Sigmoid colon (tissue), 7 donors: ENCODE measurements around the gene PUS3. TPM values are rescaled to one million over a fixed set of nuclear protein-coding genes. Genes with fewer than 3 reads are reported as not detected.

ENCODE experiments used
- DNase-seq: peaks from one replicate; pipeline ENCODE4 v3.0.0-alpha.2; 2019
- H3K27ac ChIP-seq, 4 donors: fragments of 200-600 bp; sonication (generic); one replicate each; pipeline ENCODE4 v1.5.1; 2016 to 2019; ENCODE audit warnings: mild to moderate bottlenecking in 1 of 4
- H3K27me3 ChIP-seq, 3 donors: fragments of 200-600 bp; sonication (generic); one replicate each; pipeline ENCODE4 v1.5.1; 2019; ENCODE audit warnings: mild to moderate bottlenecking in 1 of 3
- H3K36me3 ChIP-seq, 4 donors: fragments of 200-600 bp; sonication (generic); one replicate each; pipeline ENCODE4 v1.5.1; 2016 to 2019
- H3K4me1 ChIP-seq, 4 donors: fragments of 200-600 bp; sonication (generic); one replicate each; pipeline ENCODE4 v1.5.1; 2017 to 2019
- H3K4me3 ChIP-seq, 4 donors: fragments of 200-600 bp; sonication (generic); one replicate each; pipeline ENCODE4 v1.5.1; 2017 to 2019; ENCODE audit warnings: mild to moderate bottlenecking in 2 of 4, moderate library complexity in 1 of 4
- H3K9me3 ChIP-seq, 4 donors: fragments of 200-600 bp in 3 of 4; sonication (generic) in 3 of 4; one replicate each; pipeline versions ENCODE4 v1.5.1 to v1.6.1; 2013 to 2019
- EP300 ChIP-seq, 4 donors: sonication (generic); formaldehyde crosslinking; IDR thresholded peaks; one replicate each; pipeline ENCODE4 v1.6.1; 2017; ENCODE audit warnings: antibody characterized with exemption in 4 of 4
- POLR2A ChIP-seq, 2 donors: fragments of 450-650 bp; IDR thresholded peaks; one replicate each; pipeline ENCODE4 v1.6.1; 2016; ENCODE audit warnings: antibody characterized with exemption in 2 of 2, mild to moderate bottlenecking in 2 of 2, moderate library complexity in 2 of 2
- POLR2AphosphoS5 ChIP-seq, 4 donors: sonication (generic); formaldehyde crosslinking; IDR thresholded peaks; one replicate each; pipeline ENCODE4 v1.6.1; 2017; ENCODE audit warnings: antibody characterized with exemption in 4 of 4
- WGBS, 2 donors: extraction: QIAGEN DNeasy Blood & Tissue Kit; methylation state at CpG; one replicate each; pipeline ENCODE4 v1.1.7; 2013; 5-methylcytosine and 5-hydroxymethylcytosine counted together
- intact Hi-C: fragments of 100-400 bp; cut with DNase I; formaldehyde crosslinking; loops from one replicate; pipeline ENCODE4 v1.15.1; 2023
- polyA plus RNA-seq, 3 donors: library from polyadenylated mRNA; stranded (reverse); fragments of 200-250 nt; gene quantifications; one replicate each; pipeline ENCODE4 v1.2.3, GENCODE V29; 2013
- total RNA-seq, 4 donors: library from RNA; depleted of rRNA; stranded (reverse); fragments of >200 nt; gene quantifications; one replicate each; pipeline ENCODE4 v1.1.0, GENCODE V29; 2016
- TF ChIP-seq, protein P1 (sequence below), 4 experiments: fragments of 450-650 bp in 3 of 4; fragments of 200-600 bp in 1 of 4; IDR thresholded peaks; one replicate each; pipeline ENCODE4 v1.5.1; 2016 to 2019; ENCODE audit warnings: antibody characterized with exemption in 4 of 4, mild to moderate bottlenecking in 3 of 4, moderate library complexity in 2 of 4
- donor health status: healthy with polysubstance abuse.
- donor health status: Bipolar disorder and iron deficiency.
- donor health status: healthy.

PUS3 gene
- total and polyA plus RNA-seq, 7 donors, result 6.4 to 21.6 (median 9.2) TPM

GRCh38 chr11:125940145-125940544, 37.1 kb upstream of the PUS3 start:
- DNase-seq, result no peak
- H3K27me3 ChIP-seq, result no peaks in the 10 kb centered on the region
- WGBS, 2 donors, result 95 to 97% methylated on average over 4 of the region's 4 CpGs
- intact Hi-C loops, result loop anchor here (5.0 kb wide), 1 partner anchor 252 kb away; no protein-coding TSS in a partner anchor
- no peak overlapping the region for H3K27ac ChIP-seq
- no peaks in the 10 kb centered on the region for H3K9me3 ChIP-seq
- no peaks in the 10 kb centered on the region for H3K36me3 ChIP-seq
- no peak overlapping the region for H3K4me3 ChIP-seq
- no peak for TF ChIP-seq POLR2AphosphoS5 (IDR thresholded peaks at IDR 0.05)
- TF ChIP-seq EP300 (IDR thresholded peaks at IDR 0.05), result no peak
- TF ChIP-seq, protein P1, sequence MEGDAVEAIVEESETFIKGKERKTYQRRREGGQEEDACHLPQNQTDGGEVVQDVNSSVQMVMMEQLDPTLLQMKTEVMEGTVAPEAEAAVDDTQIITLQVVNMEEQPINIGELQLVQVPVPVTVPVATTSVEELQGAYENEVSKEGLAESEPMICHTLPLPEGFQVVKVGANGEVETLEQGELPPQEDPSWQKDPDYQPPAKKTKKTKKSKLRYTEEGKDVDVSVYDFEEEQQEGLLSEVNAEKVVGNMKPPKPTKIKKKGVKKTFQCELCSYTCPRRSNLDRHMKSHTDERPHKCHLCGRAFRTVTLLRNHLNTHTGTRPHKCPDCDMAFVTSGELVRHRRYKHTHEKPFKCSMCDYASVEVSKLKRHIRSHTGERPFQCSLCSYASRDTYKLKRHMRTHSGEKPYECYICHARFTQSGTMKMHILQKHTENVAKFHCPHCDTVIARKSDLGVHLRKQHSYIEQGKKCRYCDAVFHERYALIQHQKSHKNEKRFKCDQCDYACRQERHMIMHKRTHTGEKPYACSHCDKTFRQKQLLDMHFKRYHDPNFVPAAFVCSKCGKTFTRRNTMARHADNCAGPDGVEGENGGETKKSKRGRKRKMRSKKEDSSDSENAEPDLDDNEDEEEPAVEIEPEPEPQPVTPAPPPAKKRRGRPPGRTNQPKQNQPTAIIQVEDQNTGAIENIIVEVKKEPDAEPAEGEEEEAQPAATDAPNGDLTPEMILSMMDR (IDR thresholded peaks at IDR 0.05), result no peak
- no peak for TF ChIP-seq POLR2A (IDR thresholded peaks at IDR 0.05)
- H3K4me1 ChIP-seq, result peaks cover 0 to 22% (median 8%) of the 10 kb centered on the region in 4 donors

DNA sequence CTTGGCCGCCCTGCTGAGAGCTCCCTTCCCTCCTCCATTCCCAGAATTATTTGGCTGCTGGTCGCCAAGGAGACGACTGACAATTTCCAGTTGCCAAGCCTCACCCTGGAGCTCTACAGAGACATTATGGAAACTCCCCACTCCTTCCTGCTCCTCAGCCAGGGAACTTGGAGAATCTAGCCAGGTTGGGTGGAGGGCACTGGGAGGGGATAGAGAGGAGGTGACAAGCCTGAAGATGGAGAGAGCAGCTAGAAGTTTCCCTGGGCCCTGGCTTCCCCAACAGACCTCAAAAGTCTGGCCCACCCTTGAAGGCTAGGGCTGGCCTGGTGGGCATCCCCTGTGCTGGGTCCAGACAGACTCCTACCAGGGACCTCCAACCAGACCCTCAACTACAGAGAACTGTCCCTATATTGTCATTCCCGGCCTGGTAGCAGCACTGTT, 36.1 kb upstream of the PUS3 start:
- DNase-seq, result no peak
- Histone ChIP-seq H3K4me1 (peaks cover 0 to 24% (median 8%) of the 10 kb centered on the region in 4 donors), H3K4me3 (no peak overlapping the region), H3K27me3 (no peaks in the 10 kb centered on the region), H3K27ac (peak overlapping the region in 2 of 4 donors; percentile 14 to 45), H3K36me3 (no peaks in the 10 kb centered on the region), H3K9me3 (no peaks in the 10 kb centered on the region)
- intact Hi-C loops, result no loop called here
- 67 to 73% methylated on average over 4 of the region's 4 CpGs for WGBS, 2 donors
- TF ChIP-seq, protein P1 (IDR thresholded peaks at IDR 0.05), result no peak
- TF ChIP-seq POLR2AphosphoS5 (IDR thresholded peaks at IDR 0.05), result peak in 1 of 4 donors; percentile 42

GRCh38 chr11:125938418-125938817, 35.4 kb upstream of the PUS3 start:
- no peaks in the 10 kb centered on the region for H3K27me3 ChIP-seq
- H3K4me1 ChIP-seq, result peaks cover 0 to 24% (median 8%) of the 10 kb centered on the region in 4 donors
- 92 to 93% methylated on average over 5 of the region's 5 CpGs for WGBS, 2 donors
- no peaks in the 10 kb centered on the region for H3K36me3 ChIP-seq
- DNase-seq, result peak; percentile 59
- no peak overlapping the region for H3K4me3 ChIP-seq
- TF ChIP-seq POLR2AphosphoS5 (IDR thresholded peaks at IDR 0.05) (no peak), EP300 (IDR thresholded peaks at IDR 0.05) (no peak), POLR2A (IDR thresholded peaks at IDR 0.05) (no peak)
- TF ChIP-seq, protein P1 (IDR thresholded peaks at IDR 0.05), result no peak
- intact Hi-C loops, result no loop called here
- H3K27ac ChIP-seq, result peak overlapping the region in 1 of 4 donors; percentile 45
- H3K9me3 ChIP-seq, result no peaks in the 10 kb centered on the region

DNA sequence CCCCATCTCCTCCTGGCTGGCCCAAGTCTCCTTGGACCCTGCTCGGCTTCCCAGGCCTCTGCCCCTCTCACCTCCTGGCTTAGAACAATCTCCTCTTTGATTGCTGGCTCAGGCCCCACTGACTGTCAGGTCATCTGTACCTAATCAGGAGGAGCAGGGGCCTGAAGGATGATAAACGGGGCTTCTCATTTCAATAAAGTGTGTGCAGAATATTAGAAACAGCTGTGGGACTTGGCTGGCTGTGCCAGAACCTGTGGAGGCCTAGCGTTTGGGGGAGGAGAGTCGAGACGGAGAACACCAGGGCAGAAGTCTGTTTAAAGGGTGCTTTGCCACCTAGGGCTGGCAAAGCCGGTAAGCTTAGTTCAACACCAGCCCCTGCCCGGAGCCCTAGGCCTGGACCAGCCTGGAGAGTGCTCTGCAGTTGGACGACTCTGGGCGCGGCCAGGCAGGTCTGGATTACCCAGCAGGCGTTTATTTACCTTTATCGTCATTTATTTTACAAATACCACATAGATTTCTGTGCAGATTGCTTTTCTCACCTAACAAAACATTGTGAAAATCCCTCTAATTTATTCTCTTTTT, 32.7 kb upstream of the PUS3 start:
- Histone ChIP-seq H3K27me3 (no peaks in the 10 kb centered on the region), H3K27ac (peak overlapping the region in 1 of 4 donors; percentile 1), H3K36me3 (no peaks in the 10 kb centered on the region), H3K4me1 (peaks cover 0 to 42% (median 25%) of the 10 kb centered on the region in 4 donors), H3K9me3 (no peaks in the 10 kb centered on the region), H3K4me3 (no peak overlapping the region)
- WGBS, 2 donors, result 52 to 71% methylated on average over 12 of the region's 12 CpGs
- intact Hi-C loops, result no loop called here
- TF ChIP-seq EP300 (IDR thresholded peaks at IDR 0.05) (no peak), POLR2A (IDR thresholded peaks at IDR 0.05) (no peak), POLR2AphosphoS5 (IDR thresholded peaks at IDR 0.05) (peak in 2 of 4 donors; percentile 24 to 34)
- TF ChIP-seq, protein P1 (IDR thresholded peaks at IDR 0.05), result no peak
- DNase-seq, result peak; percentile 62

DNA sequence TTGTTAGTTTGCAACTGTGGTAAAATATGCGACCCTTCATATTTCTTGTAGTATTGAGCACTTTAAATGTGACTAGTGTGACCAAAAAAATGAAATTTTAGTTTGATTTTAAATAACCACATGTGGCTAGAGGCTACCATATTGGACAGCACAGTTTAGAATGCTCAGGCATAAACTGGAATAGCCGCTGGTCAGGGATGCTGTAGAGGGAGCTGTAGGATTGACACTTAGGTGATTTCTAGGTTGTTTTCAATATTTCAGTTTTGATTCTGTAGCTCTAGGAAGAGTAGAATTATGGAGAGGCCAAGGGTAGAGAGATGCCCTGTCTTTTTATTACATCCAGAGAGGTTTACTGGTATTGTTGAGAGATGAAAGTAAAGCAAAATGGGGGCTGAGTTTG, 32.0 kb upstream of the PUS3 start:
- DNase-seq, result no peak
- intact Hi-C loops, result no loop called here
- Histone ChIP-seq H3K4me1 (peaks cover 0 to 42% (median 25%) of the 10 kb centered on the region in 4 donors), H3K27ac (no peak overlapping the region), H3K9me3 (no peaks in the 10 kb centered on the region), H3K36me3 (no peaks in the 10 kb centered on the region), H3K4me3 (no peak overlapping the region), H3K27me3 (no peaks in the 10 kb centered on the region)
- TF ChIP-seq EP300 (IDR thresholded peaks at IDR 0.05) (no peak), POLR2A (IDR thresholded peaks at IDR 0.05) (no peak), POLR2AphosphoS5 (IDR thresholded peaks at IDR 0.05) (no peak)
- TF ChIP-seq, protein P1 (IDR thresholded peaks at IDR 0.05), result no peak
- 93 to 96% methylated on average over 2 of the region's 2 CpGs for WGBS, 2 donors
